GM12878 (cell line): ENCODE results near the gene UQCRC1. TPM values are rescaled to one million over a fixed set of nuclear protein-coding genes. Genes with fewer than 3 reads are reported as not detected.

ENCODE experiments used
- ATAC-seq: fragments of 200-7000 bp; cut with Tn5 transposase; 3 replicates; pipeline ENCODE4 v1.9.1; 2020; ENCODE audit warnings: mild to moderate bottlenecking, moderate library complexity
- BruUV-seq: library from RNA; stranded (reverse); fragments of 400-500 nt; replicated peaks from 2 replicates; lab custom pipeline; 2021; lab: Mats Ljungman, UMichigan
- CTCF ChIA-PET: fragments of 300-600 bp; sonication (Branson Sonifier 250); formaldehyde crosslinking; extraction: SDS; loops from one replicate; lab custom pipeline; 2021; ENCODE audit warnings: inconsistent platforms; lab: Yijun Ruan, JAX
- POLR2A ChIA-PET: fragments of 350-600 bp; formaldehyde crosslinking; extraction: SDS; loops from one replicate; lab custom pipeline; 2021; ENCODE audit warnings: inconsistent platforms; lab: Charles Lee
- RAD21 ChIA-PET: fragments of 300-600 bp; sonication (Branson Sonifier 250); formaldehyde crosslinking; loops from one replicate; lab custom pipeline; 2023; ENCODE audit warnings: antibody characterized with exemption; ENCODE audit not compliant: unreplicated experiment; lab: Charles Lee
- SMC1A ChIA-PET: fragments of 300-600 bp; sonication (Branson Sonifier 250); formaldehyde crosslinking; loops from one replicate; lab custom pipeline; 2023; ENCODE audit not compliant: unreplicated experiment, uncharacterized antibody; lab: Charles Lee
- DNase-seq: peaks from one replicate; pipeline ENCODE4 v3.0.0-alpha.2; 2011; ENCODE audit warnings: low read depth, low spot score
- FAIRE-seq: peaks from 3 replicates; lab custom pipeline; 2011; peaks lifted over from hg19 to GRCh38; lab: Jason Lieb, UNC
- H2AFZ ChIP-seq: 2 replicates; pipeline ENCODE4 v1.6.0; 2011; ENCODE audit warnings: low read depth, low read length, control low read depth; ENCODE audit not compliant: control insufficient read depth
- H3K27ac ChIP-seq: 2 replicates; pipeline ENCODE4 v1.5.1; 2011; ENCODE audit warnings: control low read depth; ENCODE audit not compliant: control insufficient read depth, insufficient read depth
- H3K27me3 ChIP-seq, 2 experiments: replicated peaks in 1 of 2; 2 replicates each; pipeline versions ENCODE4 v1.6.0 to v1.6.1; 2011; ENCODE audit warnings: low read length in 1 of 2; ENCODE audit not compliant: control insufficient read depth in 2 of 2, insufficient read depth in 2 of 2
- H3K36me3 ChIP-seq, 2 experiments: 2 replicates each; pipeline ENCODE4 v1.5.1; 2011; ENCODE audit warnings: low read length in 1 of 2; ENCODE audit not compliant: control insufficient read depth in 2 of 2, insufficient read depth in 2 of 2
- H3K4me1 ChIP-seq: 2 replicates; pipeline ENCODE4 v1.6.1; 2011; ENCODE audit warnings: mild to moderate bottlenecking, low read length, moderate library complexity, mixed read lengths; ENCODE audit not compliant: control insufficient read depth, insufficient read depth
- H3K4me2 ChIP-seq: 2 replicates; pipeline ENCODE4 v1.6.0; 2011; ENCODE audit warnings: control low read depth; ENCODE audit not compliant: control insufficient read depth, insufficient read depth
- H3K4me3 ChIP-seq: fragments of 200-600 bp; sonication (generic); 2 replicates; pipeline ENCODE4 v1.5.1; 2016
- H3K79me2 ChIP-seq: 2 replicates; pipeline ENCODE4 v1.6.0; 2011; ENCODE audit warnings: low read length; ENCODE audit not compliant: control insufficient read depth, insufficient read depth
- H3K9ac ChIP-seq: 2 replicates; pipeline ENCODE4 v1.8.0; 2011; ENCODE audit warnings: low read length, control low read depth, mixed read lengths; ENCODE audit not compliant: control insufficient read depth, insufficient read depth
- H3K9me3 ChIP-seq: replicated peaks from 3 replicates; pipeline ENCODE4 v1.5.1; 2011; ENCODE audit warnings: mild to moderate bottlenecking, low read length; ENCODE audit not compliant: control insufficient read depth, insufficient read depth
- H4K20me1 ChIP-seq: 2 replicates; pipeline ENCODE4 v1.6.0; 2011; ENCODE audit not compliant: control insufficient read depth, insufficient read depth
- CEBPB ChIP-seq, 2 experiments: fragments of 150-350 bp in 1 of 2; IDR thresholded peaks; 2 replicates each; pipeline ENCODE4 v1.6.1; 2012 to 2014; ENCODE audit warnings: low read depth in 2 of 2, low read length in 2 of 2, borderline replicate concordance in 1 of 2, inconsistent platforms in 1 of 2
- GABPA ChIP-seq: IDR thresholded peaks from 2 replicates; pipeline ENCODE4 v1.6.1; 2014; ENCODE audit warnings: antibody characterized with exemption, low read depth, mild to moderate bottlenecking, inconsistent platforms
- HSF1 ChIP-seq: fragments of 150-350 bp; IDR thresholded peaks from 2 replicates; pipeline ENCODE4 v1.6.1; 2014; ENCODE audit warnings: mild to moderate bottlenecking, low read depth, low read length
- POLR2AphosphoS2 ChIP-seq: IDR thresholded peaks from 2 replicates; pipeline ENCODE4 v1.6.1; 2011; ENCODE audit warnings: low read depth, mild to moderate bottlenecking, low read length, improper control_type of control experiment, moderate library complexity
- SMAD1 ChIP-seq: fragments of 450-650 bp; IDR thresholded peaks from 2 replicates; pipeline ENCODE4 v1.6.1; 2018; ENCODE audit warnings: mild to moderate bottlenecking, low read depth; ENCODE audit not compliant: partially characterized antibody
- SREBF1 ChIP-seq: IDR thresholded peaks from 2 replicates; pipeline ENCODE4 v1.6.1; 2012; ENCODE audit warnings: mild to moderate bottlenecking, low read length
- TCF12 ChIP-seq: IDR thresholded peaks from 2 replicates; pipeline ENCODE4 v1.6.1; 2011; ENCODE audit warnings: low read depth, mild to moderate bottlenecking, low read length
- ZNF207 ChIP-seq: fragments of 450-650 bp; IDR thresholded peaks from 2 replicates; pipeline ENCODE4 v1.6.1; 2014; ENCODE audit warnings: antibody characterized with exemption, mild to moderate bottlenecking, borderline replicate concordance
- ZNF384 ChIP-seq: IDR thresholded peaks from 2 replicates; pipeline ENCODE4 v1.6.1; 2012; ENCODE audit warnings: low read depth, mild to moderate bottlenecking, low read length, improper control_type of control experiment, borderline replicate concordance
- WGBS: methylation state at CpG from one replicate; pipeline ENCODE4 v1.1.6; 2016; ENCODE audit warnings: low lambda C conversion rate; ENCODE audit not compliant: insufficient replicate concordance, insufficient coverage; ENCODE audit errors: missing lambda C conversion rate; 5-methylcytosine and 5-hydroxymethylcytosine counted together
- in situ Hi-C: fragments of 300-500 bp; cut with MboI; formaldehyde crosslinking; loops from 9 replicates; pipeline ENCODE4 v1.14.3; 2018; ENCODE audit warnings: mixed read lengths
- intact Hi-C: fragments of 100-400 bp; cut with micrococcal nuclease; formaldehyde crosslinking; loops from one replicate; pipeline ENCODE4 v1.14.2; 2022; ENCODE audit not compliant: unreplicated experiment
- polyA plus RNA-seq, 11 experiments: library from polyadenylated mRNA; depleted of rRNA in 4 of 11; unstranded in 6 of 11; stranded (reverse) in 5 of 11; fragments of >200 nt; fragmentation: Nextera tagmentation in 4 of 11; fragmentation: Illumina TruSeq in 1 of 11; extraction: Ambion mirVana in 4 of 11; extraction: Trizol in 1 of 11; gene quantifications; 1 replicate in 1 of 11; 2 replicates in 10 of 11; pipeline versions ENCODE4 v1.2.1 to v1.2.3, GENCODE V29; 2011 to 2016; ENCODE audit warnings: inconsistent platforms in 2 of 11, missing spikeins in 2 of 11, low read depth in 1 of 11
- total RNA-seq, 4 experiments: library from RNA; depleted of rRNA in 3 of 4; stranded (reverse); fragments of >200 nt in 3 of 4; fragmentation: Illumina TruSeq in 1 of 4; extraction: Trizol in 1 of 4; gene quantifications; 2 replicates each; pipeline versions ENCODE4 v1.2.1 to v1.2.3, GENCODE V29; 2013 to 2021

UQCRC1 gene
- total and polyA plus RNA-seq, 10 of the 15 experiments (the other 5 are each of a cell fraction or from before 2014, with no cell fraction given), result 116 to 426 (median 228) TPM

GRCh38 chr3:48639944-48640606, 30.6 kb upstream of the UQCRC1 start (continued):
- TF ChIP-seq CEBPB (IDR thresholded peaks at IDR 0.05; ENCODE audit: borderline replicate concordance in 1 of 2, low read depth in 2 of 2, low read length in 2 of 2) (no peak), SMAD1 (no peak), GABPA (no peak), POLR2AphosphoS2 (no peak), SREBF1 (no peak), ZNF207 (no peak), ZNF384 (no peak), HSF1 (no peak), TCF12 (no peak)
- TF ChIP-seq, all 136 proteins: peak for 0

GRCh38 chr3:48637305-48637704, 27.9 kb upstream of the UQCRC1 start:
- in situ Hi-C loops (no loop called here), intact Hi-C loops (no loop called here)
- ChIA-PET CTCF (no interaction called here), SMC1A (no interaction called here), RAD21 (no interaction called here), POLR2A (no interaction called here)
- Histone ChIP-seq H3K4me3 (no peak overlapping the region), H3K27me3 (no peaks in the 10 kb centered on the region), H3K79me2 (peaks cover 3% of the 10 kb centered on the region), H3K9me3 (no peaks in the 10 kb centered on the region), H2AFZ (no peak overlapping the region), H4K20me1 (no peaks in the 10 kb centered on the region), H3K4me2 (no peak overlapping the region), H3K9ac (no peak overlapping the region), H3K4me1 (peaks cover 11% of the 10 kb centered on the region; the same call in 1 of the 2 replicates), H3K36me3 (no peaks in the 10 kb centered on the region; a peak in 1 of 4 replicates), H3K27ac (no peak overlapping the region)
- WGBS, result 75% methylated on average over 6 of the region's 6 CpGs
- ATAC-seq (no peak), FAIRE-seq (no peak), DNase-seq (no peak)
- no TSS peak for BruUV-seq
- no peak for TF ChIP-seq SREBF1
